ENCODE results near the gene C1S. TPM values are rescaled to one million over a fixed set of nuclear protein-coding genes. Genes with fewer than 3 reads are reported as not detected.

Gene C1S
- total and polyA plus RNA-seq, 2 experiments from 2014 or later = 195 to 200 TPM

DNA sequence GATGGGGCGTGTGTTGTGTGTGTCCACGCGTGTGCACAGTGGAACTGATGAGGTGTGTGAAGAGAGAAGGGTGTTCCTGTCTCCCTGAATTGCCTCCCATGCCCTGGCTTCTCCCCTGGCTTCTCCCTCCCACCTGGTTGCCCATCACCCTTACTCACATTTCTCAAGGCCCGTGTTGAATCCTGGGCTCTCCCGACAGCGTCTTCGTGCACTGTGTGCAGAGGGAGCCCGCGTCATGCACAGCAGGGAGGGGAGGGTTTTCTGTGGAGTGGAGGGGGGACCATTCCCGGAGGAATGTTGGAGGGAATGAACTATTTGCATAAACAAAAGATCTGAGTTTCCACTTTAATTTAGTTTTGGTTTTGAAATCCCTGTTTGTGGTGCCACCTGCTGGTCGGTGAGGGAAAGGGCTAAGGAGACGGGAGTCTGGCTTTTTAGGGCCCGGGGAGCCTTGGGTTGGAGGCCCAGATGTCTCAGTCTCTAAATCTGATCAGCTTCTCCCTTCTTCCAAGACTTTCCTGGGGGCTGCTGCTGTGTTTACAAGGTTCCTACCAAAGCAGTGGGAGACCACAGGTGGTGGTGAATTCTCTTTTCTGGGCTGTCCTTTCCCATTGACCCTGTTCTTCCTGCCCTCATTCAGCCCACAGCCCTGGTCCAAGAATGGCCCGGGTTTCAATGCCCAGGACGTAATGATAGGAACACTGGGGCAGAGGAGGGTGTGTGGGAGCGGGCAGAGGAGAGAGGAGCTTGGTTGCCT, 31.9 kb downstream of the C1S start, which contains the start of gene C1R:
Gene C1R (minus strand): TSS at position 217 of the 757 bp plus-strand sequence. CDS start 57 bp downstream, at position 160.
- peak within 1 kb of the TSS; percentile 67 for H3K9ac ChIP-seq
- TF ChIP-seq EZH2 (IDR thresholded peaks at IDR 0.05; ENCODE audit: insufficient read depth, poor library complexity, severe bottlenecking) (no peak), EZH2phosphoT487 (IDR thresholded peaks at IDR 0.05; ENCODE audit: insufficient read depth, low read depth) (no peak)
- no peaks in the 10 kb centered on the region for H3K36me3 ChIP-seq (ENCODE audit: low read depth)
- H3K4me1 ChIP-seq (ENCODE audit: insufficient read depth) = peaks cover 22% of the 10 kb centered on the region
- peak within 1 kb of the TSS; percentile 75 for H2AFZ ChIP-seq
- H3F3A ChIP-seq (ENCODE audit: insufficient read depth) = peaks cover 25% of the 10 kb centered on the region
- peak; percentile 72 for DNase-seq
- peak within 1 kb of the TSS; percentile 85 for H3K4me2 ChIP-seq (ENCODE audit: unreplicated experiment)
- in situ Hi-C loops (cut with MboI) = no loop called here
- 2% methylated on average over 16 of the region's 16 CpGs for WGBS, 2 experiments (ENCODE audit: low coverage in 1 of 2, low lambda C conversion rate in 2 of 2, missing lambda C conversion rate in 2 of 2)
- H4K20me1 ChIP-seq (ENCODE audit: insufficient read depth) = no peaks in the 10 kb centered on the region
- peak within 1 kb of the TSS; percentile 75 for H3K4me3 ChIP-seq
- H3K9me2 ChIP-seq (ENCODE audit: insufficient read depth) = no peaks in the 10 kb centered on the region
- H3K9me3 ChIP-seq (ENCODE audit: low read depth) = no peaks in the 10 kb centered on the region
- H3K79me2 ChIP-seq (ENCODE audit: insufficient read depth) = no peaks in the 10 kb centered on the region
- no peaks in the 10 kb centered on the region for H3K27me3 ChIP-seq (replicated peaks; ENCODE audit: insufficient read depth)
- peak within 1 kb of the TSS; percentile 18; the same call in 1 of the 2 replicates for H3K27ac ChIP-seq

DNA sequence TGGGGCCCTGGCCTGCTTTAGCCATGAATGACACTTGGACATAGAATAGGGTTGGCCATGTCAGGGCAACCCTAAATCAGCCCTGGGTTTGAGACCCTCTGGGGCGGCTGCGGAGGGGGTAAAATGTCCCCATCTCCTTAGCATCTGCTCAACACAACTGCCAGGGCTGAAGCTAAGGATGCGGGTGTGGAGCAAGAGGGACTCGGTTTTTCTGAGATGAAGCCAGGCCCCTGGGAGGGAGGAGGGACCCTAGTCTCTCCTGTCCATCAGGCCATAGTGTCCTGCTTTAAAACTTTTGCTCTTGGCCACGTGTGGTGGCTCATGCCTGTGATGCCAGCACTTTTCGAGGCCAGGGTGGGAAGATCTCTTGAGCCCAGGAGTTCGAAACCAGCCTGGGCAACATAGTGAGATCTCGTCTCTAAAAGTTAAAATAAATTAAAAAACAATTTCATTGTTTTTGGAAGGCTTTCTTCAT, 32.5 kb downstream of the C1S start:
- peak overlapping the region; percentile 67 for H3K9ac ChIP-seq
- peak overlapping the region; percentile 85 for H3K4me2 ChIP-seq (ENCODE audit: unreplicated experiment)
- H3K4me3 ChIP-seq = no peak overlapping the region
- H4K20me1 ChIP-seq (ENCODE audit: insufficient read depth) = no peaks in the 10 kb centered on the region
- 41 to 45% methylated on average over 8 of the region's 8 CpGs for WGBS, 2 experiments (ENCODE audit: low coverage in 1 of 2, low lambda C conversion rate in 2 of 2, missing lambda C conversion rate in 2 of 2)
- no peaks in the 10 kb centered on the region for H3K27me3 ChIP-seq (replicated peaks; ENCODE audit: insufficient read depth)
- no peaks in the 10 kb centered on the region for H3K79me2 ChIP-seq (ENCODE audit: insufficient read depth)
- no peaks in the 10 kb centered on the region for H3K9me3 ChIP-seq (ENCODE audit: low read depth)
- no peak for DNase-seq
- H3K9me2 ChIP-seq (ENCODE audit: insufficient read depth) = no peaks in the 10 kb centered on the region
- H2AFZ ChIP-seq = peak overlapping the region; percentile 75
- H3K27ac ChIP-seq = peak overlapping the region; percentile 18; the same call in 1 of the 2 replicates
- in situ Hi-C loops (cut with MboI) = no loop called here
- peaks cover 25% of the 10 kb centered on the region for H3F3A ChIP-seq (ENCODE audit: insufficient read depth)
- H3K36me3 ChIP-seq (ENCODE audit: low read depth) = no peaks in the 10 kb centered on the region
- peaks cover 22% of the 10 kb centered on the region for H3K4me1 ChIP-seq (ENCODE audit: insufficient read depth)
- TF ChIP-seq EZH2 (IDR thresholded peaks at IDR 0.05; ENCODE audit: insufficient read depth, poor library complexity, severe bottlenecking) = no peak
- no peak for TF ChIP-seq EZH2phosphoT487 (IDR thresholded peaks at IDR 0.05; ENCODE audit: insufficient read depth, low read depth)

GRCh38 chr12:7093486-7093885, 33.0 kb downstream of the C1S start:
- in situ Hi-C loops (cut with MboI) = no loop called here
- no peak overlapping the region for H3K27ac ChIP-seq

GRCh38 chr12:7093892-7094291, 33.4 kb downstream of the C1S start:
- peaks cover 25% of the 10 kb centered on the region for H3F3A ChIP-seq (ENCODE audit: insufficient read depth)
- no peak overlapping the region for H2AFZ ChIP-seq
- WGBS, 2 experiments (ENCODE audit: low coverage in 1 of 2, low lambda C conversion rate in 2 of 2, missing lambda C conversion rate in 2 of 2) = 28 to 31% methylated on average over 10 of the region's 10 CpGs
- TF ChIP-seq EZH2 (IDR thresholded peaks at IDR 0.05; ENCODE audit: insufficient read depth, poor library complexity, severe bottlenecking) = no peak
- H3K9ac ChIP-seq = peak overlapping the region; percentile 32; the same call in 1 of the 2 replicates
- no peaks in the 10 kb centered on the region for H4K20me1 ChIP-seq (ENCODE audit: insufficient read depth)
- peak; percentile 83 for DNase-seq
- H3K9me2 ChIP-seq (ENCODE audit: insufficient read depth) = no peaks in the 10 kb centered on the region
- in situ Hi-C loops (cut with MboI) = no loop called here
- peaks cover 5% of the 10 kb centered on the region; the same call in 1 of the 2 replicates for H3K36me3 ChIP-seq (ENCODE audit: low read depth)
- H3K4me1 ChIP-seq (ENCODE audit: insufficient read depth) = peaks cover 22% of the 10 kb centered on the region
- no peaks in the 10 kb centered on the region for H3K79me2 ChIP-seq (ENCODE audit: insufficient read depth)
- 0 out of 2 replicates have a peak overlapping the region, but pooled peaks have one; percentile 2 for H3K27ac ChIP-seq
- no peak overlapping the region for H3K4me3 ChIP-seq
- H3K27me3 ChIP-seq (replicated peaks; ENCODE audit: insufficient read depth) = no peaks in the 10 kb centered on the region
- peak overlapping the region; percentile 29 for H3K4me2 ChIP-seq (ENCODE audit: unreplicated experiment)
- no peaks in the 10 kb centered on the region for H3K9me3 ChIP-seq (ENCODE audit: low read depth)

More at GRCh38 chr12:7093486-7093885, 33.0 kb downstream of the C1S start:
- H3K36me3 ChIP-seq (ENCODE audit: low read depth) = peaks cover 3% of the 10 kb centered on the region; the same call in 1 of the 2 replicates
- no peaks in the 10 kb centered on the region for H3K9me2 ChIP-seq (ENCODE audit: insufficient read depth)
- H3K79me2 ChIP-seq (ENCODE audit: insufficient read depth) = no peaks in the 10 kb centered on the region
- no peaks in the 10 kb centered on the region for H3K27me3 ChIP-seq (replicated peaks; ENCODE audit: insufficient read depth)
- H3K9me3 ChIP-seq (ENCODE audit: low read depth) = no peaks in the 10 kb centered on the region
- no peaks in the 10 kb centered on the region for H4K20me1 ChIP-seq (ENCODE audit: insufficient read depth)
- H3K4me3 ChIP-seq = no peak overlapping the region
- H3K4me2 ChIP-seq (ENCODE audit: unreplicated experiment) = peak overlapping the region; percentile 29
- no peak for TF ChIP-seq EZH2phosphoT487 (IDR thresholded peaks at IDR 0.05; ENCODE audit: insufficient read depth, low read depth)
- no peak for TF ChIP-seq EZH2 (IDR thresholded peaks at IDR 0.05; ENCODE audit: insufficient read depth, poor library complexity, severe bottlenecking)
- H3K4me1 ChIP-seq (ENCODE audit: insufficient read depth) = peaks cover 22% of the 10 kb centered on the region
- H3F3A ChIP-seq (ENCODE audit: insufficient read depth) = peaks cover 25% of the 10 kb centered on the region
- H2AFZ ChIP-seq = no peak overlapping the region
- no peak overlapping the region for H3K9ac ChIP-seq
- 37 to 42% methylated on average over 5 of the region's 5 CpGs for WGBS, 2 experiments (ENCODE audit: low coverage in 1 of 2, low lambda C conversion rate in 2 of 2, missing lambda C conversion rate in 2 of 2)
- DNase-seq = peak; percentile 50
